Measurements from ENCODE around the gene FADS2.
A peak's percentile ranks its signal among the peaks of the same experiment; 100 is the strongest.

- TF ChIP-seq EZH2 (IDR thresholded peaks at IDR 0.05; ENCODE audit: low read depth) (no peak), CTCF (conservative IDR thresholded peaks at IDR 0.05) (peak; percentile 97)
Observed at GRCh38 chr11:61897387-61898246, 69.5 kb downstream of the FADS2 start.
